Common myeloid progenitor, CD34-positive (primary cell): ENCODE data around the gene TAS2R5.
"Not testable (repeated sequence)": the region's sequence is repeated elsewhere in the genome, so short reads cannot be mapped to it uniquely, and the experiment has no call there.

ENCODE experiments used
- CTCF ChIA-PET: fragments of 350-600 bp; sonication (Branson Sonifier 250); formaldehyde crosslinking; loops from one replicate; lab custom pipeline; 2021; ENCODE audit warnings: antibody characterized with exemption; lab: Charles Lee
- POLR2A ChIA-PET: fragments of 350-600 bp; sonication (Branson Sonifier 250); formaldehyde crosslinking; loops from one replicate; lab custom pipeline; 2021; ENCODE audit warnings: antibody characterized with exemption; lab: Charles Lee
- DNase-seq, 3 donors: peaks; one replicate each; pipeline versions ENCODE4 v3.0.0 to v3.0.0-alpha.2; 2013
- H3K27ac ChIP-seq, 2 experiments: 1 replicate in 1 of 2; 2 replicates in 1 of 2; pipeline ENCODE4 v1.7.0; 2013; ENCODE audit warnings: inconsistent platforms in 2 of 2, low read length in 2 of 2, mild to moderate bottlenecking in 2 of 2, low read depth in 1 of 2, moderate library complexity in 1 of 2; ENCODE audit not compliant: severe bottlenecking in 2 of 2, insufficient read depth in 1 of 2, poor library complexity in 1 of 2
- H3K27me3 ChIP-seq, 5 experiments: replicated peaks in 2 of 5; 1 replicate in 3 of 5; 2 replicates in 2 of 5; pipeline versions ENCODE4 v1.6.1 to v1.7.0; 2013; ENCODE audit warnings: low read length in 4 of 5, mild to moderate bottlenecking in 2 of 5, moderate library complexity in 2 of 5, inconsistent platforms in 1 of 5; ENCODE audit not compliant: insufficient read depth in 5 of 5, control insufficient read depth in 4 of 5
- H3K36me3 ChIP-seq, 4 experiments: 1 replicate in 2 of 4; 2 replicates in 2 of 4; pipeline versions ENCODE4 v1.6.1 to v1.7.0; 2013; ENCODE audit warnings: low read length in 3 of 4, control low read depth in 1 of 4, mild to moderate bottlenecking in 1 of 4; ENCODE audit not compliant: control insufficient read depth in 4 of 4, insufficient read depth in 4 of 4
- H3K4me1 ChIP-seq, 4 experiments: 1 replicate in 3 of 4; 2 replicates in 1 of 4; pipeline versions ENCODE4 v1.6.1 to v1.7.1; 2013; ENCODE audit warnings: low read length in 3 of 4, mild to moderate bottlenecking in 3 of 4, control low read depth in 1 of 4, inconsistent platforms in 1 of 4, moderate library complexity in 1 of 4; ENCODE audit not compliant: control insufficient read depth in 4 of 4, insufficient read depth in 4 of 4; ENCODE audit errors: control extremely low read depth in 1 of 4
- H3K4me3 ChIP-seq, 7 experiments: 1 replicate in 4 of 7; 2 replicates in 3 of 7; pipeline versions ENCODE4 v1.5.1 to v1.7.0; 2013; ENCODE audit warnings: mild to moderate bottlenecking in 7 of 7, low read length in 6 of 7, moderate library complexity in 6 of 7, inconsistent platforms in 2 of 7, low read depth in 2 of 7, control low read depth in 1 of 7; ENCODE audit not compliant: insufficient read depth in 4 of 7, control insufficient read depth in 1 of 7; ENCODE audit errors: extremely low read depth in 1 of 7
- H3K9me3 ChIP-seq, 5 experiments: 1 replicate in 4 of 5; 2 replicates in 1 of 5; pipeline versions ENCODE4 v1.6.1 to v1.7.1; 2013; ENCODE audit warnings: low read length in 4 of 5, mild to moderate bottlenecking in 2 of 5, inconsistent platforms in 1 of 5, low read depth in 1 of 5, moderate library complexity in 1 of 5; ENCODE audit not compliant: control insufficient read depth in 4 of 5, insufficient read depth in 2 of 5; ENCODE audit errors: control extremely low read depth in 1 of 5
- WGBS: methylation state at CpG from one replicate; pipeline ENCODE4 v1.1.5; 2013; ENCODE audit not compliant: insufficient coverage; 5-methylcytosine and 5-hydroxymethylcytosine counted together

TAS2R5 gene

DNA sequence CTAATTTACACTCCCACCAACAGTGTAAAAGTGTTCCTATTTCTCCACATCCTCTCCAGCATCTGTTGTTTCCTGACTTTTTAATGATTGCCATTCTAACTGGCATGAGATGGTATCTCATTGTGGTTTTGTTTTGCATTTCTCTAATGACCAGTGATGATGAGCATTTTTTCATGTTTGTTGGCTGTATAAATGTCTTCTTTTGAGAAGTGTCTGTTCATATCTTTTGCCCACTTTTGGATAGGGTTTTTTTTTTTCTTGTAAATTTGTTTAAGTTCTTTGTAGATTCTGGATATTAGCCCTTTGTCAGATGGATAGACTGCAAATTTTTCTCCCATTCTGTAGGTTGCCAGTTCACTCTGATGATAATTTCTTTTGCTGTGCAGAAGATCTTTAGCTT lies 32.4 kb downstream of the TAS2R5 start:
- H3K27ac ChIP-seq, H3K36me3 ChIP-seq, H3K4me3 ChIP-seq, POLR2A ChIA-PET, H3K27me3 ChIP-seq, H3K4me1 ChIP-seq, DNase-seq: not testable (repeated sequence)
- CTCF ChIA-PET, result interaction anchor here (0.7 kb wide), 1 partner anchor 11 kb away, joined by 3 read pairs; no protein-coding TSS in a partner anchor
- peaks cover 0 to 28% (median 2%) of the 10 kb centered on the region in 5 experiments for H3K9me3 ChIP-seq

DNA sequence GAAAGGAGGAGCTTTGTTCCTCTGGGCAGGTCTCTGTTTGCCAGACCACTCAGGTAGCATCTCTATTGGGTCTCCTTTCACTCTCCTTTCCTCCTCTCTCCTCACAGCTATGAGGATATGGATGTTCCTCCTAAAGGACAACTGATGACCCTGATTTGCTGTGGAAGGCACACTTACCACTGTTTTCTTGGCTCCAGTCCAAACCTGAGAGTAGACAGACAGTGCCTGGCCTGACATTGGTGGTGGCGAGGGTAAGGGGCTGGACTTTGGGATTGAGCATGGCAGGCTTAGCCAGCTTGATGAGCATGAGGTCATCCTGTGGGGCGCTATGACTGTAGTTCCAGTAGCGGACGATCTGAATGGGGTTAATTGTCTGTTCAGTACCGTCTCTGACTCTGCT lies 47.7 kb downstream of the TAS2R5 start:
- no peaks in the 10 kb centered on the region for H3K36me3 ChIP-seq
- no peaks in the 10 kb centered on the region for H3K9me3 ChIP-seq
- CTCF ChIA-PET, result no interaction called here
- 100% methylated on average over 5 of the region's 5 CpGs for WGBS
- H3K4me3 ChIP-seq, result no peak overlapping the region
- POLR2A ChIA-PET, result no interaction called here
- no peaks in the 10 kb centered on the region for H3K27me3 ChIP-seq
- H3K4me1 ChIP-seq, result no peaks in the 10 kb centered on the region
- H3K27ac ChIP-seq, result no peak overlapping the region
- DNase-seq, result no peak

DNA sequence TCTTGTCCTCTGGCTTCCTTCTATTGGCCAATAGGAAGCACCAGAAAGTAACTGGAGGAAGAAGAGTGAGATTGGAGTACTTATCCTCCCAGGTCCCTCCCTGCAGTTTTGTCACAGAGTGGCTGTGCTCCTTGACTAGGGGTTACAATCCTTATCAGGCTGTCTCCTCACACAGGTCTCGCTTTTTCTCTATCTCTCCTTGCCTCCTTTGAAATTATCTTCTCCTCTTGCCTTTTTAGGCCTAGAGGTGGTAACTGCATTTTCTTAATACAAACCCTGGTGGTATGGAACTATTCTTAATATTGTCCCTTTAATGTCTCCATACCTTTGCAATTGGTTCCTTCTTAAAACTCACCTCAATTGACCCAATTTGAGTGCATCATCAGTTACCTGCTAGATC lies 48.6 kb downstream of the TAS2R5 start:
- H3K9me3 ChIP-seq, result no peaks in the 10 kb centered on the region
- no peak overlapping the region for H3K4me3 ChIP-seq
- ChIA-PET CTCF (no interaction called here), POLR2A (no interaction called here)
- H3K4me1 ChIP-seq, result no peaks in the 10 kb centered on the region
- H3K27me3 ChIP-seq, result no peaks in the 10 kb centered on the region
- no peak overlapping the region for H3K27ac ChIP-seq
- no CpG with 5 or more reads among the region's 1 CpG for WGBS
- peak in 1 of 3 donors; percentile 17 for DNase-seq
- no peaks in the 10 kb centered on the region for H3K36me3 ChIP-seq

DNA sequence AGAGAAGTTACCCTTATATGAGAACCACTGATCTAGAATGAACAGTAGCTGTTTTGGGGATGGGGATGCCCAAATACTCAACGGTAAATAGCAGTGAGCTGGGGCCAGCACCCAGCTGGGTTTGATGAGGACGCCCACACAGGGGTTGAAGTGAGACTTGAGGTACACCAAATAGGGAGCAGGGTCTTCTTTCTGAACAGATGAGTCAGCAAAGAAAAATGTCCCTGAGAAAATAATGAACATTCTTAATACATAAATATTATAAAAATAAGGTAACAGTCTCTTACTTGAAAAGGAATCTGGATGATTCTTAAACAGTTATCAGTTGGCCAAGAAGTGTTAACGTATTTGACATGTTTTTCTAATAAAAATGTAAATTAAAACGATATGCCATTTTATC lies 49.2 kb downstream of the TAS2R5 start:
- ChIA-PET CTCF (no interaction called here), POLR2A (no interaction called here)
- H3K9me3 ChIP-seq, result no peaks in the 10 kb centered on the region
- DNase-seq, result no peak
- no peaks in the 10 kb centered on the region for H3K27me3 ChIP-seq
- no peaks in the 10 kb centered on the region for H3K4me1 ChIP-seq
- H3K27ac ChIP-seq, result no peak overlapping the region
- whole genome bisulfite sequencing, result 100% methylated on average over 1 of the region's 4 CpGs
- no peaks in the 10 kb centered on the region for H3K36me3 ChIP-seq
- no peak overlapping the region for H3K4me3 ChIP-seq

DNA sequence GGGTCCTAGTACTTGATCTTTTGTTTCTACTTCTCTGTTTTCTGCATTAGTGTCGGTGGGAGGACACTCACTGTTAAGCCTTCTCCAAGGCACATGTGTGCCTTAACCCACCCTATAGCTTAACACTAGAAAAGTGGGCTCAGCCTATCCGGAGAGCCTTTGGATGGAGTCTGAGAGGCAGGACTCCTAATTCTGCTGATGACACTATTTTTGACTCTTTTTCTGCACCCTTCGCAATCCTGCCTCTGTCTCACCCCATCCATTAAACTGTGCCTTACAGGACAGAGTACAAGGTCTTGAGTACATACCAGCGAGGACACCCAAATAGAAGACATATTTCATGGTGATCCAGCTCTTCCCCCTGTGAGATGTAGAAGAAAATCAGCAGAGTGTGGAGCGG lies 50.7 kb downstream of the TAS2R5 start:
- Histone ChIP-seq H3K27ac (no peak overlapping the region), H3K4me1 (no peaks in the 10 kb centered on the region), H3K4me3 (no peak overlapping the region), H3K36me3 (no peaks in the 10 kb centered on the region), H3K9me3 (no peaks in the 10 kb centered on the region), H3K27me3 (no peaks in the 10 kb centered on the region)
- ChIA-PET CTCF (interaction anchor here (1.3 kb wide), 2 partner anchors 10 to 55 kb away, joined by 4 read pairs; no protein-coding TSS in a partner anchor), POLR2A (no interaction called here)
- WGBS, result 97% methylated on average over 5 of the region's 5 CpGs
- DNase-seq, result no peak
